Spleen (tissue), 7 donors: ENCODE results near the gene LRRIQ3.

ENCODE experiments used
- CTCF ChIP-seq, 11 experiments: fragments of 200-600 bp in 7 of 11; fragments of 450-650 bp in 4 of 11; sonication (generic) in 4 of 11; IDR thresholded peaks in 8 of 11; conservative IDR thresholded peaks in 3 of 11; 1 replicate in 7 of 11; 2 replicates in 4 of 11; pipeline versions ENCODE4 v1.4.0 to v1.8.0; 2016 to 2021; ENCODE audit warnings: antibody characterized with exemption in 11 of 11, inconsistent platforms in 4 of 11, mild to moderate bottlenecking in 1 of 11
- POLR2A ChIP-seq, 3 donors: fragments of 450-650 bp; IDR thresholded peaks; one replicate each; pipeline ENCODE4 v1.5.1; 2017; ENCODE audit warnings: antibody characterized with exemption in 3 of 3, mild to moderate bottlenecking in 1 of 3
- POLR2AphosphoS5 ChIP-seq, 3 donors: sonication (generic); formaldehyde crosslinking; IDR thresholded peaks; one replicate each; pipeline ENCODE4 v1.5.1; 2017; ENCODE audit warnings: antibody characterized with exemption in 3 of 3
- donor health status: DM: no; HTN: no; CAD: no; lungs with moderate emphysema.
- donor health status: DM: no; HTN: no; CAD: no.
- donor health status: DM: no; HTN: no; CAD: no.

GRCh38 chr1:74237035-74237434 is 39.1 kb upstream of the LRRIQ3 start:
- TF ChIP-seq CTCF (IDR thresholded peaks at IDR 0.05 in 8 of 11, conservative IDR thresholded peaks at IDR 0.05 in 3 of 11) (no peak), POLR2A (IDR thresholded peaks at IDR 0.05) (no peak), POLR2AphosphoS5 (IDR thresholded peaks at IDR 0.05) (no peak)
